ENCODE measurements around the gene MUC12. TPM values are rescaled to one million over a fixed set of nuclear protein-coding genes. Genes with fewer than 3 reads are reported as not detected.

Gene MUC12
- total and polyA plus RNA-seq, 2 of the 8 experiments (the other 6 are each of a cell fraction or from before 2014, with no cell fraction given): 7.7 to 16.2 TPM

GRCh38 chr7:100975371-100975821 is 6.0 kb downstream of the MUC12 start (continued):
- TF ChIP-seq SAP30 (IDR thresholded peaks at IDR 0.05; ENCODE audit: insufficient read depth, insufficient replicate concordance, low read length): no peak
- no peak for TF ChIP-seq CHD7 (IDR thresholded peaks at IDR 0.05; ENCODE audit: insufficient replicate concordance, low read length)
- TF ChIP-seq JUN (IDR thresholded peaks at IDR 0.05; ENCODE audit: low read depth, low read length): no peak
- TF ChIP-seq, protein P1, sequence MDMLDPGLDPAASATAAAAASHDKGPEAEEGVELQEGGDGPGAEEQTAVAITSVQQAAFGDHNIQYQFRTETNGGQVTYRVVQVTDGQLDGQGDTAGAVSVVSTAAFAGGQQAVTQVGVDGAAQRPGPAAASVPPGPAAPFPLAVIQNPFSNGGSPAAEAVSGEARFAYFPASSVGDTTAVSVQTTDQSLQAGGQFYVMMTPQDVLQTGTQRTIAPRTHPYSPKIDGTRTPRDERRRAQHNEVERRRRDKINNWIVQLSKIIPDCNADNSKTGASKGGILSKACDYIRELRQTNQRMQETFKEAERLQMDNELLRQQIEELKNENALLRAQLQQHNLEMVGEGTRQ (IDR thresholded peaks at IDR 0.05; ENCODE audit: low read length): no peak
- no peak for TF ChIP-seq MAFK (IDR thresholded peaks at IDR 0.05; ENCODE audit: low read depth, low read length)
- TF ChIP-seq FOSL1 (IDR thresholded peaks at IDR 0.05; ENCODE audit: insufficient read depth, low read depth, low read length): no peak
